ENCODE results near the gene HMX1. TPM values are rescaled to one million over a fixed set of nuclear protein-coding genes. Genes with fewer than 3 reads are reported as not detected.

Gene HMX1
- total RNA-seq, 2 experiments from 2014 or later: not detected

DNA sequence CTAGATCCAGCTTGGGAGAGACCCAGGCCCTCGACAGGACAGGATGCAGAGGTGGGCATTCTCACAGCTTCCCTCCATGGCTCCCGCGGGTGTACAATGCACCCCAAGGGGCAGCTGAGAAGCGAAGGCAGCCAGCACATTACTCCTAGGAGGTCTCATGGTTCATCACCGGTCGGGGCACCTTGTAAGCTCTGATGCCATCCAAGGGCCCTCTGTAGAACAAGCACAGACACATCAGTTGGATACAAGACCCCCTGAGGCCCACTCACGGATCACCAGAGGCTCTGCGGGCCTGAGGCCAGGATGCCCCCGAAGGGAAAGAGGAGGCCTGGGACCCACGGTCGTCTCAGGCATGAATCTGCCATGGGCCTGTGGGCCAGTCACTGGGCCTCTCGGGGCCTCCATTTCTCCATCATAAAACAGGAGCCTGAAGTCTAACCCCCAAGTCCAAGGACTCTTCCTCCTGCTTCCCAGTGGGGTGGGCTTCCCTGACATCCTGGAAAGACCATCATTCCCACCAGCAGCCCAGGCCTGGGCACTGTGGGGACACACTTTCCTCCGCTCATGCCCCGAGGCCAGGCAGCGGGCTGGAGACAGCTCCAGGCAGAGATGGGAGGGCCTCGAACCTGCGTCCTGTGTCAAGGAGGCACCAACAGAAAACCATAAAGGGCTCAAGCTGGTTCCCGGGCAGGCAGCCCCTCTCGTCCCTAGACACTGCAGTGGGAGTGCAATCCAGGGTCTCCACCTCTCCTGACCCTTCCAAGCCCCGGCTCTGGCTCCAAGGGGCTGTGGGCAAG, 20.1 kb downstream of the HMX1 start:
- peaks cover 1% of the 10 kb centered on the region for H3K4me1 Mint-ChIP-seq (ENCODE audit: low read depth)
- H3K36me3 Mint-ChIP-seq: no peaks in the 10 kb centered on the region
- H3K9me3 Mint-ChIP-seq: no peaks in the 10 kb centered on the region
- peaks cover 28% of the 10 kb centered on the region for H3K27me3 Mint-ChIP-seq
- ChIA-PET CTCF (no interaction called here), POLR2A (no interaction called here)
- no peak for DNase-seq
- intact Hi-C loops (cut with micrococcal nuclease): no loop called here
- no peak overlapping the region for H3K4me3 Mint-ChIP-seq
- no peak overlapping the region for H3K27ac Mint-ChIP-seq

DNA sequence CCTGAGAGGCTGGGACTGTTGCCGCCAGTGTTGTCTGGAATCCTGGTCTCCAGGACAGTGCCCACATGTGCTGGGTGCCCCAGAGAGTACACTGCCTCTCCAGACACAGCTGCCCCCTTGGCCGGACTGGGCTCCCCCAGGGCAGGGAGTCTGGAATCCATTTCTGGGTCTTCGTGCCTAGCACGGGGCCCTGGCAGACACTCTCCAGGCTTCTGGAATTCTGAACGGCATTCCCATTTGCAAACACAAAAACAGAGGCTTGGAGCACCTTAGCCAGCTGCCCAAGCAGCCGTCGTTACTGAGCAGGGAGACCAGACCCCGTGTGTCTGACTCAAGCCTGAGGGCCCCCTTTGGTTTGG, 20.8 kb downstream of the HMX1 start:
- intact Hi-C loops (cut with micrococcal nuclease): no loop called here

DNA sequence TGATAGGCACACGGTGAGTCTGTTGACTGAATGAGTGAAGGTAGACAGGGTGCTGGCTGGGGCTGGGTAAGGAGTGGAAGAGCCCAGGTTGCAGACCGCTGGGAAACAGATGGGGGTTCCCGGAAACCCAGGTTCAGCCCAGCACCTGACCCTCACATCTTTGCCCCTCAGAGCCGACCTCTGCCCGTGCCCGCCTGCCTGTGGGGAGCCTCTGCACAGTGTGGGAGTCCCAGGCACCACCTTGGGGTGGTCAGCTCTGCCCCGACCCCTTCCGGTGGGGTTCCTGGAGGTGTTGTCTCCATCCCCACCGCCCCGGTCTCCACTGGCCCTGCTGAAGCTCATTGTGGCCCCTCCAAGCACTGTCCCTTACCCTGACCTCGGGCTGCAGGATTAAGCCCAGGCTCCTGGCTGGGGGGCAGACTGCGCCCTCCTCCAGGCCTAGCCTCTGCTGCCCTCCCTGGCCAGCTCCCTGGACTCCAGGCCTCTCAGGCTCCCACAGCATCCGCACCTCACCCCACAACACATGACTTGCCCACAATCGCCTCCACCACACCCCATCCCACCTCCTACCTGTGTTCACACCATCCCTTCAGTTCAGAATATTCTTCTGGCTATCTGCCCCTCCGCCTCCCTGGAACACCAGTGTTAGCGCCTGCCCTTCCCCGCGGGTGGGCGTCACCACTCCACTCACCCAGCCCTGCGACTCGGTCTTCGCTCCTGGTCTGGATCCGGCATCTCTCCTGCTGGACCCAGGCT, 21.4 kb downstream of the HMX1 start:
- peaks cover 17% of the 10 kb centered on the region for H3K27me3 Mint-ChIP-seq
- H3K4me3 Mint-ChIP-seq: no peak overlapping the region
- POLR2A ChIA-PET: no interaction called here
- no peaks in the 10 kb centered on the region for H3K9me3 Mint-ChIP-seq
- no peak overlapping the region for H3K27ac Mint-ChIP-seq
- intact Hi-C loops (cut with micrococcal nuclease): no loop called here
- H3K4me1 Mint-ChIP-seq (ENCODE audit: low read depth): no peaks in the 10 kb centered on the region
- H3K36me3 Mint-ChIP-seq: no peaks in the 10 kb centered on the region
- CTCF ChIA-PET: no interaction called here
- DNase-seq: no peak

More for the DNA sequence above, 20.8 kb downstream of the HMX1 start:
- no peak overlapping the region for H3K27ac Mint-ChIP-seq
- H3K4me1 Mint-ChIP-seq (ENCODE audit: low read depth): no peaks in the 10 kb centered on the region
- H3K27me3 Mint-ChIP-seq: peaks cover 22% of the 10 kb centered on the region
- ChIA-PET CTCF (no interaction called here), POLR2A (no interaction called here)
- no peaks in the 10 kb centered on the region for H3K9me3 Mint-ChIP-seq
- no peak for DNase-seq
- no peaks in the 10 kb centered on the region for H3K36me3 Mint-ChIP-seq
- H3K4me3 Mint-ChIP-seq: no peak overlapping the region

DNA sequence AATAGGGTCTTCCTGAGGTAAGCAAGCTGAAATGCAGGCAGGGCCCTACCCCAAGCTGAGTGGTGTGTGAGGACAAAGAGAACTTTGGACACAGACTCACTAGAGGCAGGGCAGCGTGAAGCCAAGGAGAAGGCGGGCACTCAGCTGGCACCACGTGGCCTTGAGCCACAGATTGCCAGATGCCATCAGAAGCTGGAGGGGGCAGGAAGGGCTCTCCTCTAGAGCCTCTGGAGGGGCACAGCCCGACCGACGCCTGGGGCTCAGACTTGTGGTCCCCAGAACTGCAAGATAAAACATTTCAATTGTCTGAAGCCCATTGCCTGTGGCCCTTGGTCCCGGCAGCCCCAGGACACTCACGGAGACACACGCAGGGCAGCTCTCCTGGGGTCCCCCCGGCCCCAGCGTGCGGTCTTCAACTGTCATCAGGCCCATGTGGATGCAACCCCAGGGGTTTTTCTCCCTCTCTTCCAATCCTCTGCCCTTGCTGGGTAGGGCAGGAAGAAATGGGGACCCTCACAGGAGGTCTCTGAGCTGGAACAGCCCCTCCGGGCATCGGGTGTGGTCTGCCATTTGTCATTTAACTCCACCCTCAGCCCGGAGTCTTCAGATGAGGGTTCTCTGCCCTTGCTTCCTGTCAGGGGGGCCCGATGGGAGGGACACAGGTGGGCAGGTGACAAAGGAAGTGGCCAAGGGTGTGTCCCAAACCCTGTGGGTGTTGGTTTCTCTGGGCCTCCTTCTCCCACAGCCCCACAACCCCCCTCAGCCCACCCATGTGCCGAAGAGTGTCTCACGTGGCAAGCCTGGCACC, 22.2 kb downstream of the HMX1 start:
- ChIA-PET CTCF (no interaction called here), POLR2A (no interaction called here)
- no peaks in the 10 kb centered on the region for H3K36me3 Mint-ChIP-seq
- peaks cover 9% of the 10 kb centered on the region for H3K27me3 Mint-ChIP-seq
- no peaks in the 10 kb centered on the region for H3K9me3 Mint-ChIP-seq
- DNase-seq: no peak
- H3K27ac Mint-ChIP-seq: no peak overlapping the region
- H3K4me1 Mint-ChIP-seq (ENCODE audit: low read depth): no peaks in the 10 kb centered on the region
- H3K4me3 Mint-ChIP-seq: no peak overlapping the region
- intact Hi-C loops (cut with micrococcal nuclease): no loop called here

DNA sequence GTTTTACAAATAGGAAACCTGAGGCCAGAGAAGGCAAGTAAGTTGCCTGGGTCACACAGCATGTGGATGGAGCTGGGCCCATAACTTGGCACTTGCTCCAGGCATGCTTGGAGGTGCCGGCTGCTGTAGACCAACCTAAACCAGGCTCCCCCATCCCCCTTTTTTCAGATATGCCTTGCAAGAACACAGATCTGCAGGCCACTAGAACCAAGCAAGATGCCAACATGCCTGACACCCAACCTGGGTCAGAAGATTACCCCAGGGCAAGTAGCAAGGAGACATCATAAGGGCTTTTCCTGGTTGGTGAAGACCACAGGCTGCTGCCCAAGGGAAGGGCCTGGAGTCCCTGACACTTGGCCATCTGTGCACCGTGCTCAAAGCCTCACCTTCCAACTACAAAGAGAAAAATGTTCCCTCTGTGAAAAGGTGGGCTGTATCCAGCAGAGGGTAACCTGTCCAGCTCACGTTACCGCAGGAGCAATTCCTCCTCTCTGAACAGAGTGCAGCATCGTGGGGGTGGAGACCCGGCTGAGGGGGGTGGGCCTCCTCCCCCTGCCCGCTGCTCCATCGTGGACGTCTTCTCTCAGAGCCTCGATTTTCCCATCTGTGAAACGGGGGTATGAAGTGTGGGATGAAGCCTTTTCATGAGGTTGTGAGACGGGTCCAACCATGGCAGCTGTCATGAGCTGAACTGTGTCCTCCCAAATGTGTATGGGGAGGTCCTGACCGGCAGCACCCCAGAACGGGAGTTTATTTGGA, 23.0 kb downstream of the HMX1 start:
- no peak overlapping the region for H3K4me3 Mint-ChIP-seq
- CTCF ChIA-PET: no interaction called here
- DNase-seq: no peak
- H3K4me1 Mint-ChIP-seq (ENCODE audit: low read depth): no peaks in the 10 kb centered on the region
- H3K9me3 Mint-ChIP-seq: peaks cover under 1% of the 10 kb centered on the region
- no peak overlapping the region for H3K27ac Mint-ChIP-seq
- POLR2A ChIA-PET: no interaction called here
- intact Hi-C loops (cut with micrococcal nuclease): no loop called here
- H3K36me3 Mint-ChIP-seq: no peaks in the 10 kb centered on the region
- H3K27me3 Mint-ChIP-seq: peaks cover 9% of the 10 kb centered on the region

DNA sequence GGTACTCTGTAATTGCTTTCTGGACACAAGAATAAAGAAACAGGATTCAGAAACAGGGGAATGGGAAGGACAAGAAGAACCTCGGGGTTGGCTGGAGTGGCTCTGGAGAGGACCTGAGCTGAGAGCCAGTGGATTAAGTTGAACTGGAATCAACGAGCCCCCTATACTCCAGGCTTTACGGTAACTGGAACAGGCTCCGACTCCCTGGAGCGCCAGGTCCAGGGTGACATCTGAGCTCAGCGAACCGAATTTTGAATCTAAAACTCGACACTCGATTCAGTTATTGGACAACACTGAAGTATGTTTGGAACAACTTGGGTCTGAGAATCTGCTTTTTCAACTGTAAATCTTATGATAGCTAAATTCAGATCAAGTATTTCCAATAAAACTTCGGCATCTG, 23.9 kb downstream of the HMX1 start:
- H3K27ac Mint-ChIP-seq: no peak overlapping the region
- intact Hi-C loops (cut with micrococcal nuclease): no loop called here
- no peak for DNase-seq
- H3K4me1 Mint-ChIP-seq (ENCODE audit: low read depth): no peaks in the 10 kb centered on the region
- H3K4me3 Mint-ChIP-seq: no peak overlapping the region
- ChIA-PET CTCF (no interaction called here), POLR2A (no interaction called here)
- peaks cover 5% of the 10 kb centered on the region for H3K27me3 Mint-ChIP-seq
- no peaks in the 10 kb centered on the region for H3K36me3 Mint-ChIP-seq
- H3K9me3 Mint-ChIP-seq: peaks cover 8% of the 10 kb centered on the region

DNA sequence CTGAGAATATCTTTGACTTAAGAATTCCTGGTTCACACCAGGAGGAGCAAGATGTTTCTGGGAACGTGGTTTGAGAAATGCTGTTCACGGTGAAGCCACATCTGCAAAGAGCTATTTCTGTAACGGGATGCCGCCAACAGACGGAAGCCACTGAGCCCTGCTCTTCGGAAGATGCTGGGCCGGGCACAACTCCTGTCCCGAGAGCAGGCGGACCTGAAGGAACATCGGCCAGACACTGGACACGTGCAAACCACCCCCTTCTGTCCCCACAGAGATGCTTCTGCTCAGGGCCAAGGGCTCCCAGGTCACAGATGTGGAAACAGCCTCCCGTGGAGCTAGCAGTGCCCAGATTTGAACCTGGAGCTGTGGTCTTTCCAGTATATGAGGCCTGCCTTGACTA, 24.3 kb downstream of the HMX1 start:
- ChIA-PET POLR2A (no interaction called here), CTCF (no interaction called here)
- no peak for DNase-seq
- Mint-ChIP-seq H3K4me3 (no peak overlapping the region), H3K4me1 (ENCODE audit: low read depth) (no peaks in the 10 kb centered on the region), H3K27me3 (peaks cover 5% of the 10 kb centered on the region), H3K36me3 (no peaks in the 10 kb centered on the region), H3K9me3 (peaks cover 8% of the 10 kb centered on the region), H3K27ac (no peak overlapping the region)
- intact Hi-C loops (cut with micrococcal nuclease): no loop called here

DNA sequence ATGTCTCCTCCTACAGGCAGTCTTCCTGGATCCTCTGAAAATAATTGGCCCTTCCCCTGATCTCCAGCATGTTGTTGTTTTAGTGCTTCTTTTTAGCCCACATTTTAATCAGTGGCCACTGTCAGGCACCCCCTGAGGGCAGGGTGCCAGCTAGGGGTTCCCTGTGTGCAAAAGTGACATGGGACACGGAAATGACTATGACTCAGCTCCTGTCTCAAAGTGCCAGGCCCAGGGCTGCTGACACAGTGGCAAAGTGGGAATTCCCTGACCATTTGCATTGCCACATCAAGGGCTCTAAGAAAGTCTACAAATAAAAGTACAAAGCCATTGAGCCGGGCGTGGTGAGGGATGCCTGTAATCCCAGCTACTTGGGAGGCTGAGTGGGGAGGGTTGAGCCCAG, 24.8 kb downstream of the HMX1 start:
- no peak for DNase-seq
- H3K4me1 Mint-ChIP-seq (ENCODE audit: low read depth): no peaks in the 10 kb centered on the region
- H3K36me3 Mint-ChIP-seq: no peaks in the 10 kb centered on the region
- H3K4me3 Mint-ChIP-seq: no peak overlapping the region
- H3K9me3 Mint-ChIP-seq: peaks cover 8% of the 10 kb centered on the region
- CTCF ChIA-PET: no interaction called here
- intact Hi-C loops (cut with micrococcal nuclease): no loop called here
- H3K27me3 Mint-ChIP-seq: peaks cover 5% of the 10 kb centered on the region
- H3K27ac Mint-ChIP-seq: no peak overlapping the region
- POLR2A ChIA-PET: no interaction called here

DNA sequence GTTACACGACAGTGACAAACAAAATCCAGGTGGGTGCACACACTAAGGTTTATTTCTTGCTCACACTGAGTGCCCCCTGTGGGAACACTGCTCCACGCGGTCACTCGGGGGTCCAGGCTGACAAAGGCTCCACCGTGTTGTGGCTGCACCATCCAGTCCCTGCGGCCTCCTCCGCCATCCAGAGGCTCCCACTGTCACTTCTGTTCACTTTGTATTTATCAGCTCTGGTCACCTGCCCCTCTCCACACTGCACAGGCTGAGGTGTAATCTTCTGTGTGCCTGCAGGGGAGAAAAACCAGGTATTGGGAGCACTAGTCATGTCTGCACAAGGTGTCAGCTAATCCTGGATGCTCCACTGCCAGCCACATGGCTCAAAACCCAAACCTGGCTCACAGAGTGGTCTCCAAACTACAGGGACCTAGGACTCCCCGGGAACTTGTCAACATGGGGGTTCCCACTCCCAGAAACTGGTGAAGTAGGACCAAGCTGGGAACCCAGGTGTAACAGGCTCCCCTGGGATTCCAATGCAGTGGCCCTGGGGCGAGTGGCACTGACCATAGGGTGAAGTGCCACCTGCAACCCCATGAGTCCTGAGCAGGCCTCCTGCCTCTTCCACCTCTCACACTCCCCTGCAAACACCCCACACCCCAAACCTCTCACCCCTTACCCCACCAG, 25.5 kb downstream of the HMX1 start:
- no peaks in the 10 kb centered on the region for H3K36me3 Mint-ChIP-seq
- intact Hi-C loops (cut with micrococcal nuclease): no loop called here
- CTCF ChIA-PET: no interaction called here
- H3K27ac Mint-ChIP-seq: no peak overlapping the region
- no peak overlapping the region for H3K4me3 Mint-ChIP-seq
- H3K4me1 Mint-ChIP-seq (ENCODE audit: low read depth): no peaks in the 10 kb centered on the region
- H3K9me3 Mint-ChIP-seq: peaks cover 8% of the 10 kb centered on the region
- H3K27me3 Mint-ChIP-seq: peaks cover 5% of the 10 kb centered on the region
- POLR2A ChIA-PET: no interaction called here
- DNase-seq: no peak

DNA sequence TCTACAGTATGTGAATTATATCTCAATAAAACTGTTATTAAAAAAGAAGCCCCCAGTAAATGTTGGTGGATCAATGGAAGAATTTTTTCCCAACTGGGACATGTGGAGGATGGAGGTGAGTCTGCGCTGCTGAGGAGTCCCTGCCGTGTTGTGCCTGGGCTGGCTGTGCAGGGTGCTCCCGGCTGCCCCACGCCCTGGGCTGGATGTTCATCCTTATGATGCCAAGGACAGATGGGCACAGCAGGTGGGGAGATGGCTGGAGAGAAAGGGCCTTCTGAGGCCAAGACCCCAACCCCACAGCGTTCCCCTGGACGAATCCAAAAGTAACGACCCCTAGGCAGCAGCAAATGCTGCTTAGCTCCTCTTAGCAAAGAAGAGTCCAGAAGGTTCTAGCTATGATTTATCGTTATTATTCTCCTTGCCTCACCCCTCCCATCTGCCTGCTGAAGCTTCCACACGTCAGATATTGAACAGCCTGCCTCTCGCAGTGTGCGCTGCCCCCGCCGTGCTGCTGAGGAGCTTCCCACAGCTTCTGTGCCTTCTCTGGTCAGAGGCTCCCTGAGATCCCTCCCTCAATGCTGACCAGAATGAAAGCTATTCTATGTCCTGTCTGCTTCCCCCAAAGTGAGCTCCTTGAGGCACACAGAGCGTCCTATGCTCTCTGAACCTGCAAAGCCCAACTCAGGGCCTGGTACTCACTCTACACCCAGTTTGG, 26.5 kb downstream of the HMX1 start:
- no peak overlapping the region for H3K4me3 Mint-ChIP-seq
- peaks cover 8% of the 10 kb centered on the region for H3K9me3 Mint-ChIP-seq
- peaks cover 5% of the 10 kb centered on the region for H3K27me3 Mint-ChIP-seq
- no peak overlapping the region for H3K27ac Mint-ChIP-seq
- intact Hi-C loops (cut with micrococcal nuclease): no loop called here
- ChIA-PET CTCF (no interaction called here), POLR2A (no interaction called here)
- no peaks in the 10 kb centered on the region for H3K4me1 Mint-ChIP-seq (ENCODE audit: low read depth)
- no peak for DNase-seq
- no peaks in the 10 kb centered on the region for H3K36me3 Mint-ChIP-seq

DNA sequence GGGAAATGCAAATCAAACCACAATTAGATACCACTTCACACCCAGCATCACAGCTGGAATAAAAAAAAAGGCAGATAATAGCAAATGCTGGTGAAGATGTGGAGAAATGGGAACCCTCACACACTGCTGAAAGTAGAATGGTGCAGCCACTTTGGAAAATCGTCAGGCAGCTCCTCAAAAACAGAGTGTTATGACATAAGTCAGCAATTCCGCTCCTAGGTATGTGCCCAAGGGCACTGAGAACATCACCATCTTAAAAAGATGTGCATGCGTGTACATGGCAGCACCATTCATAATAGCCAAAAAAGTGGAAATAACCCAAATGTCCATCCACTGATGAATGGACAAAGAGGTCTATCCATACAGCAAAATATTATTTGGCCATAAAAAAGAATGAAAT, 28.0 kb downstream of the HMX1 start:
- Mint-ChIP-seq H3K36me3 (no peaks in the 10 kb centered on the region), H3K4me1 (ENCODE audit: low read depth) (no peaks in the 10 kb centered on the region), H3K27me3 (peaks cover 1% of the 10 kb centered on the region), H3K9me3 (peaks cover 8% of the 10 kb centered on the region), H3K27ac (no peak overlapping the region), H3K4me3 (no peak overlapping the region)
- intact Hi-C loops (cut with micrococcal nuclease): no loop called here
- ChIA-PET POLR2A (no interaction called here), CTCF (no interaction called here)
- no peak for DNase-seq

All from activated CD4-positive, alpha-beta memory T cell treated with anti-CD3 and anti-CD28 coated beads for 36 hours (primary cell).